Endometrium (tissue), 2 donors: Measurements from ENCODE around the gene HDAC4.

Experiments used
- FAIRE-seq: peaks from 2 replicates; lab custom pipeline; 2012; peaks lifted over from hg19 to GRCh38; lab: Jason Lieb, UNC
- donor health status: control.
- donor health status: control.

HDAC4 gene

GRCh38 chr2:239025096-239025801 lies 375.6 kb downstream of the HDAC4 start:
- FAIRE-seq, result no peak

GRCh38 chr2:239024226-239024625 lies 376.6 kb downstream of the HDAC4 start:
- FAIRE-seq, result no peak

- no peak for FAIRE-seq
These were observed 378.2 kb downstream of the HDAC4 start for GRCh38 chr2:239022437-239023260.

GRCh38 chr2:239021651-239022436 lies 379.0 kb downstream of the HDAC4 start:
- FAIRE-seq, result no peak

- FAIRE-seq, result no peak
These were observed 379.6 kb downstream of the HDAC4 start for GRCh38 chr2:239021224-239021623.

- FAIRE-seq, result no peak
These were observed 380.2 kb downstream of the HDAC4 start for GRCh38 chr2:239020541-239021041.

- FAIRE-seq, result no peak
These were observed 381.6 kb downstream of the HDAC4 start for GRCh38 chr2:239019183-239019581.

GRCh38 chr2:239018271-239019182 lies 382.3 kb downstream of the HDAC4 start:
- no peak for FAIRE-seq

GRCh38 chr2:239017491-239018098 lies 383.2 kb downstream of the HDAC4 start:
- no peak for FAIRE-seq

- no peak for FAIRE-seq
These were observed 384.7 kb downstream of the HDAC4 start for GRCh38 chr2:239015901-239016675.

- no peak for FAIRE-seq
These were observed 385.5 kb downstream of the HDAC4 start for GRCh38 chr2:239015218-239015900.

GRCh38 chr2:239014458-239015217 lies 386.2 kb downstream of the HDAC4 start:
- FAIRE-seq, result no peak

- no peak for FAIRE-seq
These were observed 387.2 kb downstream of the HDAC4 start for GRCh38 chr2:239013678-239013976.

- FAIRE-seq, result no peak
These were observed 387.7 kb downstream of the HDAC4 start for GRCh38 chr2:239012936-239013677.

- FAIRE-seq, result no peak
These were observed 388.6 kb downstream of the HDAC4 start for GRCh38 chr2:239012228-239012627.

GRCh38 chr2:239009589-239009961 lies 391.2 kb downstream of the HDAC4 start:
- no peak for FAIRE-seq

- FAIRE-seq, result peak; percentile 37
These were observed 391.9 kb downstream of the HDAC4 start for GRCh38 chr2:239008677-239009588.
